CD4-positive, alpha-beta T cell treated with Interleukin-2 at 100 ng/mL for 4 hours (primary cell): ENCODE results near the gene ASB8.
A peak's percentile ranks its signal among the peaks of the same experiment; 100 is the strongest.

ENCODE experiments used
- DNase-seq: peaks from one replicate; pipeline ENCODE4 v3.0.0-alpha.2; 2020; ENCODE audit warnings: low spot score

Gene ASB8

GRCh38 chr12:48105867-48106680 is 51.2 kb downstream of the ASB8 start, which contains the start of gene SENP1:
TSS of gene SENP1 (minus strand) at chr12:48106079. CDS start at chr12:48101472, 4,607 bp downstream.
- DNase-seq = peak; percentile 90

DNA sequence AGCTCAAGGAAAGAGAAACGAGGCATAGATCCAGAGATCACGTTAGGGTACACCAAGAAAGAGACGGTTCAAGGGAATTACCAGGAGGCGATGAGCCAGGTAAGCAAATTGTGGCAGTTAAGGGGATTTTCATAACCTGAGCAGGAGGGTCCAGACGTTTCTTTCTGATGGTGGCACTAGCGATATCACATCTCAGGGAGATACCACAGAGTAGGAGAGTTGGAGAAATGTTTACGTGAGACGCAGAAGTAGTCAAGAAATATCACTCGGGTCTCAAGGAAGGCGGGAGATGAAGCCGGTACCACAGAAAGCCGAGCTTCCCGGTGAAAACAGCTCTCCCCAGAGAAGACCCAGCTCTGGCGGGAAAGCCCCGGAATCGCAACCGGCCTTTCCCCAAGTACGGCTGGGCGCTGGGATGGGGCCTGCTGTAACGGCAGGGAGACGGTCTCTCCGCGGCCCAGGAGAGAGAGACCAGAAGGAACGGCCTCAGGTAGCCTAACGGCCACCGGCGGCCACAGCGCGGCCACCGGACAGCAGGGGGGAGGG is 51.9 kb downstream of the ASB8 start:
- DNase-seq = peak; percentile 38

- no peak for DNase-seq
Observed at GRCh38 chr12:48104531-48104930, 52.8 kb downstream of the ASB8 start.
